ENCODE measurements around the gene MSANTD2. TPM values are rescaled to one million over a fixed set of nuclear protein-coding genes. Genes with fewer than 3 reads are reported as not detected.

The MSANTD2 gene
- total RNA-seq, 2 donors from 2014 or later: 7.3 to 9.0 TPM

- ATAC-seq (no peak), DNase-seq (no peak)
- intact Hi-C loops (cut with DNase I, micrococcal nuclease): loop anchor here (10.0 kb wide), 2 partner anchors 75 to 85 kb away; partner anchors contain the start of genes SIAE (in 1 of the 2) and SPA17 (in 1 of the 2)
Measured at GRCh38 chr11:124760205-124760652, 40.0 kb downstream of the MSANTD2 start.

DNA sequence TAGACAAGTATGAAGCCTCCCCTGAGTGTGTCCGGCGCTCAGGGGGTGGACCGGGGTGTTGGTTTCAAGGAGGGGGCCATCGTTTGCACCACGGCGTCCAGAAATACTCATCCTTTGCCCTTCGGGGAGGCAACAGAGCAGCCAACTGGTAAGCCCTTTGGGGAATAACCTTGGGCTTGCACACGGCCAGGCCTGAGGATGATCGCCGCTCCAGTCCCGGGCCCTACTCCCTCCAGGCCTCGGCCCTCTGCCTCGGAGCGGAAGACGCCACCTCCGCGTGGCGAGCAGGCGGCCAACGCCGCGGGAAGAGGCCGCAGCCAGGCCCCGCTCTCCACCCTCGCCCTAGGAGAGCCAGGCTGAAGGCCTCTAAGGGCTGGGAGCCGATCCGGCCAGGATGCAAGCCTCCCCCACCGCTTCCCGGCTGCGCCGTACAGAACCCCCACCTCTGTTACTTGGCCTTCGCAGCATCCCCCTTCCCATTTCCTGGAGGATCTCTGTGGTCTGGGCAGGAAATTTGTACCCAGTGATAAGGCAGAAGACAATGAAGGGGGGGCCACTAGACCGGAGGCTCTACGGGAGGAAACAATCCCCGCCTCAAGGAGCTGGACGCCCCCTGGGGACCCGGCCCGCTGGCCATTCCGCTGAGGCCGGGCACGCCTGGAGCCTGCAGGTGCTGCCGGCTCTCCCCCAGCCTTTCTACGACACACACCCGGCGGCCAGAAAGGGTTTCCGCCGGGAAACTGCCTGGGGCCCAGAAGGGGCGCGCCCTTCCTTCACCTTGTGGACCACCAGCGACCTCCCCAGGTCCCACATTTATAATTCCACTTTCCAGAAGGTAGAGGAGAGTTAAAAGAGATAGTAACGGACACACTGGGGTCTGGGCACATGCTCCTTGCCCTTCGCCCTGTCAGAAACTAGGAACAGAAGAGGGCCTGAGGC lies 40.7 kb downstream of the MSANTD2 start:
- no peak for ATAC-seq
- no peak for DNase-seq
- intact Hi-C loops (cut with DNase I, micrococcal nuclease): loop anchor here (10.0 kb wide), 2 partner anchors 75 to 85 kb away; partner anchors contain the start of genes SIAE (in 1 of the 2) and SPA17 (in 1 of the 2)

- ATAC-seq: peak; percentile 84
- DNase-seq: peak; percentile 92 to 93
- intact Hi-C loops (cut with DNase I, micrococcal nuclease): no loop called here
Measured at GRCh38 chr11:124758355-124759265, 41.6 kb downstream of the MSANTD2 start.

DNA sequence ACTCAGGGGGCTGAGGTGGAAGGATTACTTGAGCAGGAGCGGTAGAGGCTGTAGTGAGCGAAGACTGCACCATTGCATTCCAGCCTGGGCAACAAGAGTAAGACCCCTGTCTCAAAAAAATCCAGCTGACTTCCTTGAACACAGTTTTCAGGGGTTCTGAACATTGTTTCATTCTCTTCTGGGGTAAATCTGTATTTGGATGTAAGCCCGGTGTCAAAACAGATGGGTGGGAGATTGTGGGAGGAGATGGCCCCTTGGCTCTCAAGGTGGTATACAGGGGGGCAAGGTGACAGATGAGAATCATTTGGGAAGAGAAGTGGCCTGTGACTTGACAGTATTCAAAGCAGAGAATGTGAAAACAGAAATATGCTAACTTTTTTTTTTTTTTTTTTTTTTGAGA lies 42.9 kb downstream of the MSANTD2 start:
- DNase-seq (no peak), ATAC-seq (no peak)
- intact Hi-C loops (cut with DNase I, micrococcal nuclease): no loop called here

- ATAC-seq (no peak), DNase-seq (no peak)
- intact Hi-C loops (cut with DNase I, micrococcal nuclease): no loop called here
Measured at GRCh38 chr11:124756753-124757227, 43.4 kb downstream of the MSANTD2 start.

DNA sequence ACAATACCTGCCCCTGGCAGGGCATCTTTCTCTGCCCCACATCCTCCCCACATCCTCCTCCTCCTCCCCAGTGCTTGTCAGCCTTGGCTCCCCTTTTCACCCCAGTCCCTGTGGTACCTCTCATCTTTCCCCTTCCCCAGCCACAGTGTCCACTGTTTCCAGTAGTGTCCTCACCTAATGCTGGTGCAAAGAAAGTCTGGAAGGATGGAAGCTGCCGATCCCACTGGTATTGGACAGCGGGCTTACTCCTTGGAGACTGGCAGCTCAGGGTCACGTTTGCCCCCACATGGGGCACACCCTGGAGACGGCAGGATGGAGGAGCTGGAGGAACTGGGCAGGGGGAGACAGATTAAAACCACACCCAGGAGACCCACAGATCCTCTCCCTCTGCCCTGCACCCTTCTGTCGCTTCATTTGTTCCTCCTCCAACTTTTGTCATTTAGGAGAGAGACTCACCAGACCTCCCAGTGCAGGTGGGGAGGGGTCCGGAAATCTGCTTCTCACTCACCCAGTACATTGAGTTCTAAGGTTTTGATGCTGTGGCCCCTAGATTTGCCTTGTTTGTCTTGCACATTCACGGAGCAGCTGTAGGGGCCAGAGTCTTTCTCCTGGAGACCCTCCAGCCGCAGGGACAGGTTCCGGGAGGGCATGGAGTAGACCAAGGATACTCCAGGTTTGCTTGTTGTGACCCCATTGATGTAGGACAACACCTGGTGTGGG lies 44.0 kb downstream of the MSANTD2 start:
- intact Hi-C loops (cut with DNase I, micrococcal nuclease): no loop called here
- ATAC-seq: no peak
- DNase-seq: no peak

- no peak for DNase-seq
- ATAC-seq: no peak
- intact Hi-C loops (cut with DNase I, micrococcal nuclease): no loop called here
Measured at GRCh38 chr11:124754710-124755109, 45.5 kb downstream of the MSANTD2 start.

GRCh38 chr11:124754309-124754708 lies 45.9 kb downstream of the MSANTD2 start:
- intact Hi-C loops (cut with DNase I, micrococcal nuclease): no loop called here
- no peak for ATAC-seq
- no peak for DNase-seq

- ATAC-seq: no peak
- intact Hi-C loops (cut with DNase I, micrococcal nuclease): no loop called here
- no peak for DNase-seq
Measured at GRCh38 chr11:124753624-124754023, 46.6 kb downstream of the MSANTD2 start.

- ATAC-seq (peak; percentile 17), DNase-seq (no peak)
- intact Hi-C loops (cut with DNase I, micrococcal nuclease): no loop called here
Measured at GRCh38 chr11:124753205-124753604, 47.0 kb downstream of the MSANTD2 start.

- no peak for ATAC-seq
- no peak for DNase-seq
- intact Hi-C loops (cut with DNase I, micrococcal nuclease): no loop called here
Measured at GRCh38 chr11:124752471-124753102, 47.6 kb downstream of the MSANTD2 start.

GRCh38 chr11:124751741-124752470 lies 48.3 kb downstream of the MSANTD2 start, which contains the start of gene VSIG2:
TSS of gene VSIG2 (minus strand) at chr11:124752255. CDS start at chr11:124752137, 118 bp downstream.
- DNase-seq (peak in 1 of 2 donors; percentile 70), ATAC-seq (peak; percentile 78)
- intact Hi-C loops (cut with DNase I, micrococcal nuclease): no loop called here

DNA sequence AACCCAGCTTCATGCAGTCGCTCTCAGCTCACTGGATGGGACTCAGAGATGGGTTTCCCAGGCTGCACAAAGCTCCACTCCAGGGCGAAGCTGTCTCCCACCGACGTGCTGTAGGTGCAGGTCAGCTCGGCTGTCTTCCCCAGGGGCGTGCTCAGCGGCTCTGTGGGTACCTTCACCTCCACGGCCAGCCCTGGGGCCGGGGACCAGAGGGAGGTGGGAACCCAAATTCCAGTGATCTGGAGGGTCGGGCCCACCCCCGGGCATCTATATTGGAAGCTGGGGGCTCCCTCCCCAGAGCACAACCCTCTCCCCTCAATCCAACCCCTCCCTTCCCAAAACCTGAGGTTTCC lies 48.8 kb downstream of the MSANTD2 start:
- DNase-seq: no peak
- intact Hi-C loops (cut with DNase I, micrococcal nuclease): no loop called here
- no peak for ATAC-seq

- ATAC-seq (no peak), DNase-seq (no peak)
- intact Hi-C loops (cut with DNase I, micrococcal nuclease): no loop called here
Measured at GRCh38 chr11:124749912-124750311, 50.3 kb downstream of the MSANTD2 start.

DNA sequence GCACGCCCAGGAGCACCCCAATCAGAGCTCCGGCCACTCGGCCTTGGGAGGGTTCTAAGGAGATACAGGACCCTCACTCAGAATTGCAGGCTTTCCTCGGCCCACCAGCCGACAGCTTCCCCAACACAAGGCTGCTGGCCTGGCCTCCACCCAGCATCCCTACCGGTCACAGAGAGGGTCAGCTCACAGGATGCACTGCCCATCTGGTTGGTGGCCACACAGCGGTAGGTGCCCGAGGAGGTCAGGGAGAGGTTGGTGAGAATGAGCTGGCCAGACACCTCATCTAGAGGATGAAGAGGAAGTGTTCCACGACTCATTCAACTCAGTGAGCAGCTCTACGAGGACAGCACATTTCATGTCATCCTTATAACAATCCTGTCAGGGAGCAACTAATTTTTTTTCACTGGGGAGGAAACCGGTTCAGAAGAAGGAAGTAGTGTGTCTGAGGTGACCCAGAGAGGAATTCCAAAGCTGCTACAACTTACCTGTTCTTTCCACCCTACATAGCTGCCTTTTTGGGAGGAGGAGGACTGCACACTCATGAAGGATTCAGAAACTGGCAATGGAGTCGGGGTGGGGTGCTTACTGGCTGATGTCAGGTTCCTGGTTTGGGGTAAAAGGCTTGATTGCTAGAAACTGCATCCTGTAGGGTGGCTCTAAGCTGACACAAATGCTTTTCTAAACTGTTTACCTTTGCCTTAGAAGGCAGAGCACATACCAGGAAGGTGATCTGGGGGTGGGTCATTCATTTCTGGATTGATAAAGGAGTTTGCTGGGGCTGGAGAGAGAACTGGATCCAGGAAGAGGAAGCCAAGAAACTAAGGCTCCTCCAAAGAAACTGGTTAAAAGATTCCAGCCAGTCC lies 51.5 kb downstream of the MSANTD2 start:
- peak; percentile 31 for ATAC-seq
- DNase-seq: no peak
- intact Hi-C loops (cut with DNase I, micrococcal nuclease): no loop called here

GRCh38 chr11:124748100-124748418 lies 52.1 kb downstream of the MSANTD2 start:
- intact Hi-C loops (cut with DNase I, micrococcal nuclease): no loop called here
- no peak for ATAC-seq
- DNase-seq: no peak
